Urothelium cell line (cell line): ENCODE measurements around the gene SHMT2.

Experiments
- DNase-seq: peaks from one replicate; pipeline ENCODE4 v3.0.0; 2011; ENCODE audit warnings: low spot score, mixed read lengths
- FAIRE-seq: peaks from 2 replicates; lab custom pipeline; 2011; peaks lifted over from hg19 to GRCh38; lab: Jason Lieb, UNC

The SHMT2 gene

GRCh38 chr12:57213763-57214397 is 15.6 kb upstream of the SHMT2 start:
- FAIRE-seq (no peak), DNase-seq (no peak)

- DNase-seq (peak; percentile 81), FAIRE-seq (no peak)
Measured at GRCh38 chr12:57214398-57214781, 15.1 kb upstream of the SHMT2 start.

GRCh38 chr12:57215065-57215464 is 14.4 kb upstream of the SHMT2 start:
- DNase-seq (no peak), FAIRE-seq (no peak)

- FAIRE-seq (no peak), DNase-seq (no peak)
Measured at GRCh38 chr12:57215668-57216013, 13.9 kb upstream of the SHMT2 start.

- FAIRE-seq: no peak
Measured at GRCh38 chr12:57216014-57216911, 13.2 kb upstream of the SHMT2 start, which contains the start of gene NXPH4. Gene NXPH4, plus strand, starts transcription at chr12:57216794. Its CDS starts 176 bp downstream, at chr12:57216970.

GRCh38 chr12:57216921-57217879 is 12.3 kb upstream of the SHMT2 start:
- DNase-seq (peak; percentile 36), FAIRE-seq (peak; percentile 72)

More at GRCh38 chr12:57216014-57216911, 13.2 kb upstream of the SHMT2 start, which contains the start of gene NXPH4:
- DNase-seq: peak; percentile 86

- DNase-seq (no peak), FAIRE-seq (peak; percentile 40)
Measured at GRCh38 chr12:57218030-57218853, 11.3 kb upstream of the SHMT2 start.

- no peak for DNase-seq
- FAIRE-seq: no peak
Measured at GRCh38 chr12:57219205-57219992, 10.1 kb upstream of the SHMT2 start.

GRCh38 chr12:57219993-57220754 is 9.3 kb upstream of the SHMT2 start:
- FAIRE-seq: no peak

GRCh38 chr12:57220770-57221168 is 8.7 kb upstream of the SHMT2 start:
- DNase-seq: no peak
- peak; percentile 30 for FAIRE-seq

More at GRCh38 chr12:57219993-57220754, 9.3 kb upstream of the SHMT2 start:
- DNase-seq: no peak

- FAIRE-seq (peak; percentile 32), DNase-seq (no peak)
Measured at GRCh38 chr12:57221169-57221917, 8.2 kb upstream of the SHMT2 start.

- no peak for FAIRE-seq
- no peak for DNase-seq
Measured at GRCh38 chr12:57222286-57223190, 7.0 kb upstream of the SHMT2 start.

GRCh38 chr12:57223191-57224165 is 6.0 kb upstream of the SHMT2 start:
- DNase-seq: no peak
- FAIRE-seq: no peak

GRCh38 chr12:57224278-57224972 is 5.1 kb upstream of the SHMT2 start:
- DNase-seq (no peak), FAIRE-seq (no peak)
